HepG2 (cell line): ENCODE results near the gene GNA12. TPM values are rescaled to one million over a fixed set of nuclear protein-coding genes. Genes with fewer than 3 reads are reported as not detected.
A peak's percentile ranks its signal among the peaks of the same experiment; 100 is the strongest.

Experiments used
- ARNT ChIP-seq: fragments of 450-650 bp; IDR thresholded peaks from 2 replicates; pipeline ENCODE4 v1.6.1; 2017
- GLI4 ChIP-seq: sonication (generic); formaldehyde crosslinking; IDR thresholded peaks from 2 replicates; pipeline ENCODE4 v1.5.1; 2020; ENCODE audit warnings: missing genetic modification reagents, mild to moderate bottlenecking, moderate library complexity, borderline replicate concordance
- ZNF20 ChIP-seq: sonication (generic); formaldehyde crosslinking; IDR thresholded peaks from 2 replicates; pipeline ENCODE4 v1.4.0; 2020; ENCODE audit warnings: mild to moderate bottlenecking, moderate library complexity, missing genetic modification reagents
- ZSCAN9 ChIP-seq: IDR thresholded peaks from 2 replicates; pipeline ENCODE4 v1.6.1; 2016; ENCODE audit warnings: borderline replicate concordance
- polyA plus RNA-seq, 8 experiments: library from polyadenylated mRNA; depleted of rRNA in 3 of 8; stranded (reverse) in 7 of 8; unstranded in 1 of 8; fragments of >200 nt; fragmentation: Illumina TruSeq in 4 of 8; extraction: Trizol in 4 of 8; gene quantifications; 2 replicates each; pipeline versions ENCODE4 v1.2.1 to v1.2.3, GENCODE V29; 2011 to 2016; ENCODE audit warnings: low read depth in 4 of 8, missing spikeins in 1 of 8, mixed read lengths in 1 of 8; ENCODE audit not compliant: insufficient read depth in 1 of 8
- total RNA-seq, 5 experiments: library from RNA; depleted of rRNA; stranded (reverse); fragments of >200 nt; fragmentation: Illumina TruSeq; extraction: Trizol; gene quantifications; 2 replicates each; pipeline ENCODE4 v1.2.3, GENCODE V29; 2016; ENCODE audit warnings: low read depth in 1 of 5
- TF ChIP-seq, protein P1 (sequence below): IDR thresholded peaks from 2 replicates; pipeline ENCODE4 v1.6.1; 2016; ENCODE audit warnings: low read depth, missing genetic modification reagents, missing compliant biosample characterization
- TF ChIP-seq, protein P2 (sequence below): sonication (generic); formaldehyde crosslinking; IDR thresholded peaks from 2 replicates; pipeline ENCODE4 v1.4.0; 2020; ENCODE audit warnings: missing genetic modification reagents
- TF ChIP-seq, protein P3 (sequence below): IDR thresholded peaks from 2 replicates; pipeline ENCODE4 v1.6.1; 2018; ENCODE audit warnings: missing genetic modification reagents, mild to moderate bottlenecking, missing compliant biosample characterization
- TF ChIP-seq, protein P4 (sequence below): IDR thresholded peaks from 2 replicates; pipeline ENCODE4 v1.6.1; 2016; ENCODE audit warnings: missing compliant biosample characterization, missing genetic modification reagents, borderline replicate concordance
- TF ChIP-seq, protein P5 (sequence below): sonication (generic); formaldehyde crosslinking; IDR thresholded peaks from 2 replicates; pipeline ENCODE4 v1.5.1; 2020; ENCODE audit warnings: missing genetic modification reagents, mild to moderate bottlenecking, borderline replicate concordance
- TF ChIP-seq, protein P6 (sequence below), 2 experiments: fragments of 450-650 bp in 1 of 2; sonication (generic) in 1 of 2; formaldehyde crosslinking; IDR thresholded peaks; 2 replicates each; pipeline versions ENCODE4 v1.5.0 to v1.8.0; 2020 to 2022; ENCODE audit warnings: mild to moderate bottlenecking in 1 of 2, missing genetic modification reagents in 1 of 2
- TF ChIP-seq, protein P7 (sequence below): sonication (generic); formaldehyde crosslinking; IDR thresholded peaks from 2 replicates; pipeline ENCODE4 v1.4.0; 2020; ENCODE audit warnings: missing genetic modification reagents

GNA12 gene
- total and polyA plus RNA-seq, 2 of the 13 experiments (the other 11 are each of a cell fraction or from before 2014, with no cell fraction given): 16.2 to 50.9 TPM

DNA sequence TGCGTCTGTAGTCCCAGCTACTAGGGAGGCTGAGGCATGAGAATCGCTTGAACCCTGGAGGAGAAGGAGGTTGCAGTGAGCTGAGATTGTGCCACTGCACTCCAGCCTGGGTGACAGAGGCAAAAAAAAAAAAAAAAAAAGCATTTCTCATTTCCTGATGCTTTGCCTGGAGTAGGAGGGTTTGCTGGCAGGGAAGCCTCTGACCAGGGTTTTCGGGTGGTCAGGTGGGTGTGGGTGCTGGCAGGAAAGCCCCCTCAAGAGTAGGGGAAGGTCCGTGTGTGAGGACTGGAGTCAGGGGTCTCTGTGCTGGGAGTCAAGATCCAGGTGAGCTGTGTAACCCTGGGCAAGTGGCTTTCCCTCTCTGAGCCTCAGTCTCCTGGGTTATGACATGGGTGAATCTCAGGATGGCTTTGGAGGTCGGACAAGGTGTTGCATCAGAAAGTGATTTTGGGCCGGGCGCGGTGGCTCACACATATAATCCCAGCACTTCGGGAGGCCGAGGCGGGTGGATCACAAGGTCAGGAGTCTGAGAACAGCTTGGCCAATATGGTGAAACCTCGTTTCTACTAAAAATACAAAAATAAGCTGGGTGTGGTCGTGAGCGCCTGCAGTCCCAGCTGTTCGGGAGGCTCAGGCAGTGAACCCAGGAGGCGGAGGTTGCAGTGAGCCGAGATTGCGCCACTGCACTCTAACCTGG, 152.9 kb downstream of the GNA12 start (continued):
- TF ChIP-seq, protein P1, sequence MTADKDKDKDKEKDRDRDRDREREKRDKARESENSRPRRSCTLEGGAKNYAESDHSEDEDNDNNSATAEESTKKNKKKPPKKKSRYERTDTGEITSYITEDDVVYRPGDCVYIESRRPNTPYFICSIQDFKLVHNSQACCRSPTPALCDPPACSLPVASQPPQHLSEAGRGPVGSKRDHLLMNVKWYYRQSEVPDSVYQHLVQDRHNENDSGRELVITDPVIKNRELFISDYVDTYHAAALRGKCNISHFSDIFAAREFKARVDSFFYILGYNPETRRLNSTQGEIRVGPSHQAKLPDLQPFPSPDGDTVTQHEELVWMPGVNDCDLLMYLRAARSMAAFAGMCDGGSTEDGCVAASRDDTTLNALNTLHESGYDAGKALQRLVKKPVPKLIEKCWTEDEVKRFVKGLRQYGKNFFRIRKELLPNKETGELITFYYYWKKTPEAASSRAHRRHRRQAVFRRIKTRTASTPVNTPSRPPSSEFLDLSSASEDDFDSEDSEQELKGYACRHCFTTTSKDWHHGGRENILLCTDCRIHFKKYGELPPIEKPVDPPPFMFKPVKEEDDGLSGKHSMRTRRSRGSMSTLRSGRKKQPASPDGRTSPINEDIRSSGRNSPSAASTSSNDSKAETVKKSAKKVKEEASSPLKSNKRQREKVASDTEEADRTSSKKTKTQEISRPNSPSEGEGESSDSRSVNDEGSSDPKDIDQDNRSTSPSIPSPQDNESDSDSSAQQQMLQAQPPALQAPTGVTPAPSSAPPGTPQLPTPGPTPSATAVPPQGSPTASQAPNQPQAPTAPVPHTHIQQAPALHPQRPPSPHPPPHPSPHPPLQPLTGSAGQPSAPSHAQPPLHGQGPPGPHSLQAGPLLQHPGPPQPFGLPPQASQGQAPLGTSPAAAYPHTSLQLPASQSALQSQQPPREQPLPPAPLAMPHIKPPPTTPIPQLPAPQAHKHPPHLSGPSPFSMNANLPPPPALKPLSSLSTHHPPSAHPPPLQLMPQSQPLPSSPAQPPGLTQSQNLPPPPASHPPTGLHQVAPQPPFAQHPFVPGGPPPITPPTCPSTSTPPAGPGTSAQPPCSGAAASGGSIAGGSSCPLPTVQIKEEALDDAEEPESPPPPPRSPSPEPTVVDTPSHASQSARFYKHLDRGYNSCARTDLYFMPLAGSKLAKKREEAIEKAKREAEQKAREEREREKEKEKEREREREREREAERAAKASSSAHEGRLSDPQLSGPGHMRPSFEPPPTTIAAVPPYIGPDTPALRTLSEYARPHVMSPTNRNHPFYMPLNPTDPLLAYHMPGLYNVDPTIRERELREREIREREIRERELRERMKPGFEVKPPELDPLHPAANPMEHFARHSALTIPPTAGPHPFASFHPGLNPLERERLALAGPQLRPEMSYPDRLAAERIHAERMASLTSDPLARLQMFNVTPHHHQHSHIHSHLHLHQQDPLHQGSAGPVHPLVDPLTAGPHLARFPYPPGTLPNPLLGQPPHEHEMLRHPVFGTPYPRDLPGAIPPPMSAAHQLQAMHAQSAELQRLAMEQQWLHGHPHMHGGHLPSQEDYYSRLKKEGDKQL: no peak
- TF ChIP-seq, protein P2, sequence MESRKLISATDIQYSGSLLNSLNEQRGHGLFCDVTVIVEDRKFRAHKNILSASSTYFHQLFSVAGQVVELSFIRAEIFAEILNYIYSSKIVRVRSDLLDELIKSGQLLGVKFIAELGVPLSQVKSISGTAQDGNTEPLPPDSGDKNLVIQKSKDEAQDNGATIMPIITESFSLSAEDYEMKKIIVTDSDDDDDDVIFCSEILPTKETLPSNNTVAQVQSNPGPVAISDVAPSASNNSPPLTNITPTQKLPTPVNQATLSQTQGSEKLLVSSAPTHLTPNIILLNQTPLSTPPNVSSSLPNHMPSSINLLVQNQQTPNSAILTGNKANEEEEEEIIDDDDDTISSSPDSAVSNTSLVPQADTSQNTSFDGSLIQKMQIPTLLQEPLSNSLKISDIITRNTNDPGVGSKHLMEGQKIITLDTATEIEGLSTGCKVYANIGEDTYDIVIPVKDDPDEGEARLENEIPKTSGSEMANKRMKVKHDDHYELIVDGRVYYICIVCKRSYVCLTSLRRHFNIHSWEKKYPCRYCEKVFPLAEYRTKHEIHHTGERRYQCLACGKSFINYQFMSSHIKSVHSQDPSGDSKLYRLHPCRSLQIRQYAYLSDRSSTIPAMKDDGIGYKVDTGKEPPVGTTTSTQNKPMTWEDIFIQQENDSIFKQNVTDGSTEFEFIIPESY (CRISPR knock-in tag): no peak
- TF ChIP-seq ZSCAN9 (CRISPR knock-in tag) (no peak), ARNT (no peak), GLI4 (CRISPR knock-in tag) (no peak), ZNF20 (CRISPR knock-in tag) (no peak)
- TF ChIP-seq, protein P3, sequence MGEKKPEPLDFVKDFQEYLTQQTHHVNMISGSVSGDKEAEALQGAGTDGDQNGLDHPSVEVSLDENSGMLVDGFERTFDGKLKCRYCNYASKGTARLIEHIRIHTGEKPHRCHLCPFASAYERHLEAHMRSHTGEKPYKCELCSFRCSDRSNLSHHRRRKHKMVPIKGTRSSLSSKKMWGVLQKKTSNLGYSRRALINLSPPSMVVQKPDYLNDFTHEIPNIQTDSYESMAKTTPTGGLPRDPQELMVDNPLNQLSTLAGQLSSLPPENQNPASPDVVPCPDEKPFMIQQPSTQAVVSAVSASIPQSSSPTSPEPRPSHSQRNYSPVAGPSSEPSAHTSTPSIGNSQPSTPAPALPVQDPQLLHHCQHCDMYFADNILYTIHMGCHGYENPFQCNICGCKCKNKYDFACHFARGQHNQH (CRISPR knock-in tag): no peak
- TF ChIP-seq, protein P4, sequence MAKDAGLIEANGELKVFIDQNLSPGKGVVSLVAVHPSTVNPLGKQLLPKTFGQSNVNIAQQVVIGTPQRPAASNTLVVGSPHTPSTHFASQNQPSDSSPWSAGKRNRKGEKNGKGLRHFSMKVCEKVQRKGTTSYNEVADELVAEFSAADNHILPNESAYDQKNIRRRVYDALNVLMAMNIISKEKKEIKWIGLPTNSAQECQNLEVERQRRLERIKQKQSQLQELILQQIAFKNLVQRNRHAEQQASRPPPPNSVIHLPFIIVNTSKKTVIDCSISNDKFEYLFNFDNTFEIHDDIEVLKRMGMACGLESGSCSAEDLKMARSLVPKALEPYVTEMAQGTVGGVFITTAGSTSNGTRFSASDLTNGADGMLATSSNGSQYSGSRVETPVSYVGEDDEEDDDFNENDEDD: no peak
- TF ChIP-seq, protein P5, sequence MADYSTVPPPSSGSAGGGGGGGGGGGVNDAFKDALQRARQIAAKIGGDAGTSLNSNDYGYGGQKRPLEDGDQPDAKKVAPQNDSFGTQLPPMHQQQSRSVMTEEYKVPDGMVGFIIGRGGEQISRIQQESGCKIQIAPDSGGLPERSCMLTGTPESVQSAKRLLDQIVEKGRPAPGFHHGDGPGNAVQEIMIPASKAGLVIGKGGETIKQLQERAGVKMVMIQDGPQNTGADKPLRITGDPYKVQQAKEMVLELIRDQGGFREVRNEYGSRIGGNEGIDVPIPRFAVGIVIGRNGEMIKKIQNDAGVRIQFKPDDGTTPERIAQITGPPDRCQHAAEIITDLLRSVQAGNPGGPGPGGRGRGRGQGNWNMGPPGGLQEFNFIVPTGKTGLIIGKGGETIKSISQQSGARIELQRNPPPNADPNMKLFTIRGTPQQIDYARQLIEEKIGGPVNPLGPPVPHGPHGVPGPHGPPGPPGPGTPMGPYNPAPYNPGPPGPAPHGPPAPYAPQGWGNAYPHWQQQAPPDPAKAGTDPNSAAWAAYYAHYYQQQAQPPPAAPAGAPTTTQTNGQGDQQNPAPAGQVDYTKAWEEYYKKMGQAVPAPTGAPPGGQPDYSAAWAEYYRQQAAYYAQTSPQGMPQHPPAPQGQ (CRISPR knock-in tag): no peak
- TF ChIP-seq, protein P6, sequence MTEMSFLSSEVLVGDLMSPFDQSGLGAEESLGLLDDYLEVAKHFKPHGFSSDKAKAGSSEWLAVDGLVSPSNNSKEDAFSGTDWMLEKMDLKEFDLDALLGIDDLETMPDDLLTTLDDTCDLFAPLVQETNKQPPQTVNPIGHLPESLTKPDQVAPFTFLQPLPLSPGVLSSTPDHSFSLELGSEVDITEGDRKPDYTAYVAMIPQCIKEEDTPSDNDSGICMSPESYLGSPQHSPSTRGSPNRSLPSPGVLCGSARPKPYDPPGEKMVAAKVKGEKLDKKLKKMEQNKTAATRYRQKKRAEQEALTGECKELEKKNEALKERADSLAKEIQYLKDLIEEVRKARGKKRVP (CRISPR knock-in tag; IDR thresholded peaks at IDR 0.05): peak in 1 of 2 experiments; percentile 93; a peak in 2 of 4 replicates
- TF ChIP-seq, protein P7, sequence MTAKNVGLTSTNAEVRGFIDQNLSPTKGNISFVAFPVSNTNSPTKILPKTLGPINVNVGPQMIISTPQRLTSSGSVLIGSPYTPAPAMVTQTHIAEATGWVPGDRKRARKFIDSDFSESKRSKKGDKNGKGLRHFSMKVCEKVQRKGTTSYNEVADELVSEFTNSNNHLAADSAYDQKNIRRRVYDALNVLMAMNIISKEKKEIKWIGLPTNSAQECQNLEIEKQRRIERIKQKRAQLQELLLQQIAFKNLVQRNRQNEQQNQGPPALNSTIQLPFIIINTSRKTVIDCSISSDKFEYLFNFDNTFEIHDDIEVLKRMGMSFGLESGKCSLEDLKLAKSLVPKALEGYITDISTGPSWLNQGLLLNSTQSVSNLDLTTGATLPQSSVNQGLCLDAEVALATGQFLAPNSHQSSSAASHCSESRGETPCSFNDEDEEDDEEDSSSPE (CRISPR knock-in tag): no peak
